Peyer's patch (tissue), 4 donors: Measurements from ENCODE around the gene RBBP6.

ENCODE experiments used
- CTCF ChIP-seq, 6 experiments: fragments of 450-650 bp in 4 of 6; fragments of 200-600 bp in 2 of 6; sonication (generic) in 1 of 6; IDR thresholded peaks; one replicate each; pipeline ENCODE4 v1.5.1; 2017 to 2019; ENCODE audit warnings: antibody characterized with exemption in 6 of 6, mild to moderate bottlenecking in 3 of 6, moderate library complexity in 1 of 6
- POLR2A ChIP-seq, 2 donors: fragments of 450-650 bp; IDR thresholded peaks; one replicate each; pipeline ENCODE4 v1.5.1; 2017; ENCODE audit warnings: antibody characterized with exemption in 2 of 2, mild to moderate bottlenecking in 2 of 2, moderate library complexity in 2 of 2

- TF ChIP-seq CTCF (IDR thresholded peaks at IDR 0.05): no peak
- TF ChIP-seq POLR2A (IDR thresholded peaks at IDR 0.05): no peak
Measured at GRCh38 chr16:24535827-24536226, 3.5 kb upstream of the RBBP6 start.
